Kidney (tissue), 14 donors: ENCODE data around the gene CEMIP. TPM values are rescaled to one million over a fixed set of nuclear protein-coding genes. Genes with fewer than 3 reads are reported as not detected.
A peak's percentile ranks its signal among the peaks of the same experiment; 100 is the strongest.

Experiments used
- DNase-seq, 5 donors: peaks; one replicate each; pipeline ENCODE4 v3.0.0-alpha.2; 2013 to 2020
- FAIRE-seq: peaks from 2 replicates; lab custom pipeline; 2012; peaks lifted over from hg19 to GRCh38; lab: Jason Lieb, UNC
- H3K27ac ChIP-seq, 2 donors: one replicate each; pipeline ENCODE4 v1.7.0; 2013; ENCODE audit warnings: low read depth in 2 of 2, low read length in 2 of 2, inconsistent platforms in 1 of 2
- H3K27me3 ChIP-seq: one replicate; pipeline ENCODE4 v1.7.1; 2013; ENCODE audit warnings: low read length, inconsistent platforms; ENCODE audit not compliant: control insufficient read depth, insufficient read depth
- H3K36me3 ChIP-seq, 3 donors: one replicate each; pipeline versions ENCODE4 v1.7.0 to v1.7.1; 2013; ENCODE audit warnings: low read length in 3 of 3, control low read depth in 1 of 3, inconsistent platforms in 1 of 3; ENCODE audit not compliant: insufficient read depth in 3 of 3, control insufficient read depth in 2 of 3
- H3K4me1 ChIP-seq, 3 donors: one replicate each; pipeline versions ENCODE4 v1.7.0 to v1.7.1; 2013; ENCODE audit warnings: low read length in 3 of 3, inconsistent platforms in 1 of 3, low read depth in 1 of 3; ENCODE audit not compliant: control insufficient read depth in 2 of 3, insufficient read depth in 2 of 3
- H3K4me3 ChIP-seq, 3 donors: one replicate each; pipeline versions ENCODE4 v1.7.0 to v1.8.1; 2013; ENCODE audit warnings: low read length in 3 of 3, control low read depth in 1 of 3, inconsistent platforms in 1 of 3
- H3K9ac ChIP-seq, 3 donors: one replicate each; pipeline versions ENCODE4 v1.7.0 to v1.7.1; 2013; ENCODE audit warnings: low read length in 3 of 3, control low read depth in 1 of 3, inconsistent platforms in 1 of 3
- H3K9me3 ChIP-seq, 3 donors: one replicate each; pipeline versions ENCODE4 v1.7.0 to v1.7.1; 2013; ENCODE audit warnings: low read length in 3 of 3, control low read depth in 1 of 3, inconsistent platforms in 1 of 3; ENCODE audit not compliant: control insufficient read depth in 2 of 3, insufficient read depth in 1 of 3
- intact Hi-C: fragments of 100-400 bp; cut with DNase I; formaldehyde crosslinking; loops from one replicate; pipeline ENCODE4 v1.11.1; 2022
- polyA plus RNA-seq: library from polyadenylated mRNA; stranded (reverse); fragments of 350-450 nt; fragmentation: Illumina TruSeq; extraction: RNeasy Lipid Tissue Mini Kit (QIAGEN cat#74804); gene quantifications from one replicate; pipeline ENCODE4 v1.2.3, GENCODE V29; 2014; ENCODE audit warnings: low read depth, low replicate concordance; ENCODE audit not compliant: insufficient read depth
- total RNA-seq: library from RNA; stranded (reverse); fragmentation: NEBNext Ultra II Directional; extraction: Animal tissue kit (Norgen Biotek cat#: 25700); gene quantifications from one replicate; pipeline ENCODE4 v1.2.1, GENCODE V29; 2021
- TF ChIP-seq, protein P1 (sequence below): IDR thresholded peaks from 3 replicates; pipeline ENCODE4 v1.5.1; 2012; ENCODE audit warnings: mild to moderate bottlenecking, moderate library complexity, borderline replicate concordance; ENCODE audit not compliant: insufficient read depth; ENCODE audit errors: extremely low read depth
- donor health status: control.
- donor health status: control.
- donor health status: control.
- donor health status: control.
- donor health status: control.
- donor health status: DM: yes; HTN: yes; CAD: no.
- donor health status: Normal renal cell carcinoma (clear cell type).

The CEMIP gene
- total and polyA plus RNA-seq, 2 donors from 2014 or later: 0.11 to 0.57 TPM

DNA sequence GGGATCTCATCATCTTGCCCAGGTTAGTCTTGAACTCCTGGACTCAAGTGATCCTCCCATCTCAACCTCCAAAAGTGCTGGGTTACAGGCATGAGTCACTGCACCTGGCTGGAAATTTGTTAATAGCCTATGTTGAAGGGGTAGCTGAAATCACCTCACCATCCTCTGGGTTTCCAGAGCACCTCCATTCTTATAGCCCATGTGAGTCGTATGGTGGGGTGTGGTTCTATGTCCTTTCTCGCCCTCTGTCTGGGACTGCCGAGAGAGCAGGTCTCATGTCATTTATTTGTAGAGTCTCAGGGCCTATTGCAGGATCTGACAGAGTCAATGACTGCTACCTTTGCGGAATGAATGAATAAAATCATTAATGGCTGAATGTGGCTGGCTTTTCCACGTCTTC, 20.9 kb downstream of the CEMIP start:
- no peaks in the 10 kb centered on the region for H3K36me3 ChIP-seq
- DNase-seq (no peak), FAIRE-seq (no peak)
- no peaks in the 10 kb centered on the region for H3K4me1 ChIP-seq
- H3K9me3 ChIP-seq: no peaks in the 10 kb centered on the region
- intact Hi-C loops: no loop called here
- no peak overlapping the region for H3K9ac ChIP-seq
- no peaks in the 10 kb centered on the region for H3K27me3 ChIP-seq
- H3K4me3 ChIP-seq: no peak overlapping the region
- TF ChIP-seq, protein P1, sequence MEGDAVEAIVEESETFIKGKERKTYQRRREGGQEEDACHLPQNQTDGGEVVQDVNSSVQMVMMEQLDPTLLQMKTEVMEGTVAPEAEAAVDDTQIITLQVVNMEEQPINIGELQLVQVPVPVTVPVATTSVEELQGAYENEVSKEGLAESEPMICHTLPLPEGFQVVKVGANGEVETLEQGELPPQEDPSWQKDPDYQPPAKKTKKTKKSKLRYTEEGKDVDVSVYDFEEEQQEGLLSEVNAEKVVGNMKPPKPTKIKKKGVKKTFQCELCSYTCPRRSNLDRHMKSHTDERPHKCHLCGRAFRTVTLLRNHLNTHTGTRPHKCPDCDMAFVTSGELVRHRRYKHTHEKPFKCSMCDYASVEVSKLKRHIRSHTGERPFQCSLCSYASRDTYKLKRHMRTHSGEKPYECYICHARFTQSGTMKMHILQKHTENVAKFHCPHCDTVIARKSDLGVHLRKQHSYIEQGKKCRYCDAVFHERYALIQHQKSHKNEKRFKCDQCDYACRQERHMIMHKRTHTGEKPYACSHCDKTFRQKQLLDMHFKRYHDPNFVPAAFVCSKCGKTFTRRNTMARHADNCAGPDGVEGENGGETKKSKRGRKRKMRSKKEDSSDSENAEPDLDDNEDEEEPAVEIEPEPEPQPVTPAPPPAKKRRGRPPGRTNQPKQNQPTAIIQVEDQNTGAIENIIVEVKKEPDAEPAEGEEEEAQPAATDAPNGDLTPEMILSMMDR: no peak
- no peak overlapping the region for H3K27ac ChIP-seq

DNA sequence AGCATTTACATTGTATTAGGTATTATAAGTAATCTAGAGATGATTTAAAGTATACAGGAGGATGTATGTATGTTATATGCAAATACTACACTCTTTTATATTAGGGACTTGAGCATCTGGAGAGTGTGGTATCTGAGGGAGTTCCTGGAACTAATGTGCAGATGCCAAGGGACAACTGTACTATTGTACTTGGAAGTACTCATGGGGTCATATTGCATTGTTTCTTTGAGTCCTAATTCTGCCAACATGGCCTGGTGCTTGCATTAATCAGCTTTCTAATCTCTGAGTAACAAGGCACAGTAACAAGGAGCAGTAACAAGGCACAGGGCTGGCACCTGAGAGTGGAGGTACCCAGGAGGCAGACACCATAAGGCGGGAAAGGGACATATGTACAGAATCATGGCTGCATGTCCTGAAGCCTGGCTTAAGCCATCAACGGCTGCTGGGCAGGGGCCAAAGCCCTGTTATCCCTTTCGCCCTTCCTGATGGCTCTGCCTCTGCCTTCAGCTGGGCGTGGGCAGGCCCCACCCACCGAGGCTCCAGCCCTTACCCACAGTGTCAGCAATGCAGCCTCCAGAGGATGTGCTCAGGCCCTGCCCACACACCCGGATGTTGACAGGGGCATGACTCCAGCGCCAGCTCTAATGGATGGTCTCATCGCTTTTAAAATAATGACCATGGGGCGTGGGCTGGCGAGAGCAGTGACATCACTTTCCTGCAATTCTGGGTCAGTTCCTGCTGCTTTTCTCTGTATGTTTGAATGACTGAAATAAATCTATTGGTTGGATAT, 22.9 kb downstream of the CEMIP start:
- peak in 1 of 5 donors; percentile 74 for DNase-seq

DNA sequence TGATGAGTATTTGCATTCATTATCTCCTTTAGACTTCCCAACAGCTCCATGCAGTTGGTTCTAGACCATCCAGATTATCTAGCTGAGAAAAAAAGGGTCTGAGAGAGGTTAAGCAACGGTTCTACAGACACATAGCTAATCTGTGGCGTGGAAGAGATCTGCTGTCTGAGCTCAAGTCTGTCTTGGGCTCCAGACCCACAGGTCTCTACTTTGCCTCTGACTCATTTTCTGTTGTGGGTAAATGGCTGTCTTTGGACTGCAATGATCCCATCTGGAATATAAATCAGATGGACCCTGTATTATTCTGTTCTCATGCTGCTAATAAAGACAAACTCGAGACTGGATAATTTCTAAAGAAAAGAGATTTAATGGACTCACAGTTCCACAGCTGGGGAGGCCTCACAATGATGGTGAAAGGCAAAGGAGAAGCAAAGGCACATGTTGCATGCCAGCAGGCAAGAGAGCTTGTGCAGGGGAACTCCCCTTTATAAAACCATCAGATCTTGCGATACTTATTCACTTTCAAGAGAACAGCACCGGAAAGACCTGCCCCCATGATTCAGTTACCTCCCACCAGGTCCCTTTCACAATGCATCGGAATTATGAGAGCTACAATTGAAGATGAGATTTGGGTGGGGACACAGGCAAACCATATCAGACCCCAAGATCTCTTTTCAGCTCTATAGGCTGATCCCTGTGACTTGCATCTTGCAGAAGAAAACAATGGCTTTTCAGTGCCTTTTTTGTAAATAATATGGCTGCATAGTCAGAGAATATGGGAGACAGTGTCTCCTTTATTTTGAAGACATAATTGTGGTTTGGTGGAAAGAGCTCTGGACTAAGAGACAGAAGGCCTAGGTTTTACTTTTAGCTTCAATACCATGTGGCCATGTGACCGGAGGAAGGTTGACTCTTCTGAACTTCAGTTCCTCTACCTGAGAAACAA, 24.7 kb downstream of the CEMIP start:
- TF ChIP-seq, protein P1: no peak
- no peaks in the 10 kb centered on the region for H3K9me3 ChIP-seq
- no peaks in the 10 kb centered on the region for H3K27me3 ChIP-seq
- H3K4me1 ChIP-seq: no peaks in the 10 kb centered on the region
- H3K4me3 ChIP-seq: no peak overlapping the region
- DNase-seq: no peak
- H3K9ac ChIP-seq: no peak overlapping the region
- no peaks in the 10 kb centered on the region for H3K36me3 ChIP-seq
- intact Hi-C loops: no loop called here
- FAIRE-seq: no peak
- no peak overlapping the region for H3K27ac ChIP-seq

More for the DNA sequence above, 22.9 kb downstream of the CEMIP start:
- H3K4me3 ChIP-seq: no peak overlapping the region
- H3K27ac ChIP-seq: no peak overlapping the region
- no peaks in the 10 kb centered on the region for H3K36me3 ChIP-seq
- no peaks in the 10 kb centered on the region for H3K9me3 ChIP-seq
- H3K4me1 ChIP-seq: no peaks in the 10 kb centered on the region
- no peak overlapping the region for H3K9ac ChIP-seq
- FAIRE-seq: no peak
- H3K27me3 ChIP-seq: no peaks in the 10 kb centered on the region
- TF ChIP-seq, protein P1: no peak
- intact Hi-C loops: no loop called here
